Measurements from ENCODE around the gene ACAA2. TPM values are rescaled to one million over a fixed set of nuclear protein-coding genes. Genes with fewer than 3 reads are reported as not detected.

ACAA2 gene
- total and polyA plus RNA-seq, 2 of the 8 experiments (the other 6 are each of a cell fraction or from before 2014, with no cell fraction given): 63.4 to 151 TPM

GRCh38 chr18:49815927-49816326 is 2.6 kb upstream of the ACAA2 start:
- no peak overlapping the region for H3K18ac ChIP-seq (ENCODE audit: extremely low read depth, low read length)
- POLR2A ChIA-PET (ENCODE audit: partially characterized antibody): interaction anchor here (0.6 kb wide), 1 partner anchor 45 kb away, joined by 3 read pairs; no protein-coding TSS in a partner anchor
- H3K27me3 ChIP-seq (replicated peaks in 1 of 4; ENCODE audit: control insufficient read depth in 3 of 4, extremely low read depth in 1 of 4, insufficient read depth in 3 of 4, low read length in 3 of 4): no peaks in the 10 kb centered on the region; a peak in 1 of 7 replicates
- H3K27ac ChIP-seq (ENCODE audit: low read depth, low read length): no peak overlapping the region
- no peak overlapping the region for H3K23ac ChIP-seq (ENCODE audit: insufficient read length)
- H3K4me1 ChIP-seq (replicated peaks in 1 of 4; ENCODE audit: control insufficient read depth in 3 of 4, insufficient read depth in 4 of 4, low read length in 3 of 4): peaks cover 2 to 10% (median 8%) of the 10 kb centered on the region in 4 experiments; a peak in 5 of 7 replicates
- H2BK20ac ChIP-seq (ENCODE audit: low read length): no peak overlapping the region
- no peak overlapping the region for H4K5ac ChIP-seq (ENCODE audit: insufficient read length, low read depth, low read length)
- CTCF ChIA-PET (ENCODE audit: partially characterized antibody): interaction anchor here (1.5 kb wide), 1 partner anchor 43 kb away, joined by 4 read pairs; no protein-coding TSS in a partner anchor
- H2BK120ac ChIP-seq (replicated peaks; ENCODE audit: low read depth, low read length): no peak overlapping the region
- no peak overlapping the region for H2AFZ ChIP-seq (ENCODE audit: low read length)
- peaks cover 5 to 22% of the 10 kb centered on the region in 2 experiments; a peak in 3 of 4 replicates for H3K79me2 ChIP-seq (ENCODE audit: control insufficient read depth in 1 of 2, insufficient read depth in 2 of 2, low read length in 2 of 2)
- 99% methylated on average over 4 of the region's 4 CpGs; no CpG with 5 or more reads in 1 of the 2 experiments for WGBS, 2 experiments (ENCODE audit: extremely low coverage in 1 of 2, insufficient coverage in 1 of 2, insufficient read length in 1 of 2, insufficient replicate concordance in 2 of 2, low coverage in 1 of 2, low lambda C conversion rate in 2 of 2, missing lambda C conversion rate in 1 of 2)
- peaks cover 0 to 1% of the 10 kb centered on the region in 2 experiments for H4K20me1 ChIP-seq (replicated peaks in 1 of 2; ENCODE audit: control insufficient read depth in 1 of 2, insufficient read depth in 2 of 2, low read length in 2 of 2)
- peaks cover 12% of the 10 kb centered on the region for H3K23me2 ChIP-seq (ENCODE audit: low read depth, low read length)
- no peak overlapping the region for H3K14ac ChIP-seq (ENCODE audit: insufficient read length)
- H3K36me3 ChIP-seq (ENCODE audit: control insufficient read depth in 2 of 4, insufficient read depth in 4 of 4, low read length in 3 of 4): no peaks in the 10 kb centered on the region
- H3K9ac ChIP-seq (replicated peaks in 1 of 4; ENCODE audit: extremely low read depth in 1 of 4, low read depth in 3 of 4, low read length in 3 of 4): no peak overlapping the region
- H2BK5ac ChIP-seq (ENCODE audit: low read depth, low read length): no peak overlapping the region
- no peak overlapping the region for H4K8ac ChIP-seq (ENCODE audit: extremely low read depth, insufficient read depth, low read length)
- no peak overlapping the region for H3K4me3 ChIP-seq (ENCODE audit: extremely low read depth in 1 of 4, insufficient read depth in 2 of 4, low read depth in 3 of 4, low read length in 4 of 4)
- no peak overlapping the region for H3K56ac ChIP-seq (replicated peaks; ENCODE audit: insufficient read length, low read depth, low read length)
- H3K4ac ChIP-seq (replicated peaks; ENCODE audit: insufficient read length, low read depth, low read length): no peak overlapping the region
- no peak for DNase-seq (ENCODE audit: low read depth in 1 of 2, low spot score in 2 of 2)
- FAIRE-seq: no peak
- H3K79me1 ChIP-seq (ENCODE audit: low read depth, low read length): no peaks in the 10 kb centered on the region; the same call in 1 of the 2 replicates
- no peak overlapping the region for H3K4me2 ChIP-seq (ENCODE audit: insufficient read depth in 1 of 2, low read depth in 2 of 2, low read length in 2 of 2)
- H2BK12ac ChIP-seq (ENCODE audit: low read depth, low read length): no peak overlapping the region
- H4K91ac ChIP-seq (replicated peaks; ENCODE audit: insufficient read length, low read length): no peak overlapping the region
- no peaks in the 10 kb centered on the region for H3K9me3 ChIP-seq (ENCODE audit: insufficient read depth in 2 of 2, low read depth in 1 of 2, low read length in 1 of 2)
- no peak overlapping the region for H2AK5ac ChIP-seq (ENCODE audit: low read depth, low read length)
- H2BK15ac ChIP-seq (ENCODE audit: low read length): no peak overlapping the region
